HG03565 (cell line): Measurements from ENCODE around the gene XRCC1.

Experiments used
- ATAC-seq: cut with Tn5 transposase; IDR thresholded peaks from one replicate; pipeline ENCODE4 v1.9.1; 2021; ENCODE audit warnings: mild to moderate bottlenecking, moderate library complexity; ENCODE audit not compliant: unreplicated experiment

XRCC1 gene

GRCh38 chr19:43498233-43498842, 77.0 kb downstream of the XRCC1 start:
- no peak for ATAC-seq

GRCh38 chr19:43496960-43497359, 78.4 kb downstream of the XRCC1 start:
- ATAC-seq: no peak

- ATAC-seq: no peak
These were observed 80.2 kb downstream of the XRCC1 start for GRCh38 chr19:43495082-43495481.
